ENCODE measurements around the gene CAMKMT. TPM values are rescaled to one million over a fixed set of nuclear protein-coding genes. Genes with fewer than 3 reads are reported as not detected.
"Not testable (repeated sequence)": the region's sequence is repeated elsewhere in the genome, so short reads cannot be mapped to it uniquely, and the experiment has no call there.

Gene CAMKMT
- total and polyA plus RNA-seq, 9 of the 15 experiments (the other 6 are each of a cell fraction or from before 2014, with no cell fraction given), result 1.6 to 15.3 (median 7.4) TPM

- TF ChIP-seq MYBL2 (IDR thresholded peaks at IDR 0.05; ENCODE audit: low read depth) (no peak), MYBL2 (CRISPR knock-in tag; IDR thresholded peaks at IDR 0.05; ENCODE audit: borderline replicate concordance) (no peak), SIRT6 (IDR thresholded peaks at IDR 0.05; ENCODE audit: low read depth, low read length) (no peak), ZNF561 (CRISPR knock-in tag; conservative IDR thresholded peaks at IDR 0.05) (no peak), ZNF253 (CRISPR knock-in tag; conservative IDR thresholded peaks at IDR 0.05) (no peak)
These were observed 136.8 kb downstream of the CAMKMT start (continued) for GRCh38 chr2:44498551-44498950.

- H3K79me2 ChIP-seq (ENCODE audit: control insufficient read depth, insufficient read depth, low read length); H3K4me1 ChIP-seq (replicated peaks in 1 of 2; ENCODE audit: control insufficient read depth in 2 of 2, insufficient read depth in 2 of 2, low read length in 2 of 2); intact Hi-C loops (cut with micrococcal nuclease); in situ Hi-C loops (cut with MboI); ATAC-seq; H3K4me3 ChIP-seq; H3K27me3 ChIP-seq (ENCODE audit: control insufficient read depth in 2 of 2, insufficient read depth in 2 of 2, low read length in 2 of 2); BruUV-seq (replicated peaks); H3K27ac ChIP-seq (ENCODE audit: extremely low read depth, low read depth, low read length); H3K9me1 ChIP-seq (ENCODE audit: control insufficient read depth, insufficient read depth, low read length); DNase-seq (ENCODE audit: extremely low read depth in 1 of 4, low spot score in 3 of 4); H4K20me1 ChIP-seq (replicated peaks; ENCODE audit: control insufficient read depth, insufficient read depth, low read length); H3K9ac ChIP-seq (ENCODE audit: insufficient read depth in 1 of 2, low read depth in 2 of 2, low read length in 2 of 2); FAIRE-seq; CTCF ChIA-PET (ENCODE audit: low intra/inter-chr PET ratio); H3K4me2 ChIP-seq (ENCODE audit: insufficient read depth, low read length); H2AFZ ChIP-seq (ENCODE audit: low read depth, low read length); H3K9me3 ChIP-seq (replicated peaks; ENCODE audit: control insufficient read depth, insufficient read depth, low read depth, low read length); POLR2A ChIA-PET; H3K36me3 ChIP-seq (ENCODE audit: control insufficient read depth, insufficient read depth, low read length): not testable (repeated sequence)
- 74% methylated on average over 7 of the region's 7 CpGs for WGBS (ENCODE audit: insufficient coverage, low coverage, missing lambda C conversion rate)
These were observed 143.9 kb downstream of the CAMKMT start for GRCh38 chr2:44505664-44506063.

- no peak for FAIRE-seq
- no peaks in the 10 kb centered on the region for H4K20me1 ChIP-seq (replicated peaks; ENCODE audit: control insufficient read depth, insufficient read depth, low read length)
- TF ChIP-seq ZNF280A (IDR thresholded peaks at IDR 0.05; ENCODE audit: low read depth, partially characterized antibody) (no peak), SPI1 (IDR thresholded peaks at IDR 0.05; ENCODE audit: borderline replicate concordance, low read depth, low read length) (no peak), SMARCE1 (IDR thresholded peaks at IDR 0.05) (no peak), RUNX1 (IDR thresholded peaks at IDR 0.05; ENCODE audit: low read depth) (no peak), COPS2 (conservative IDR thresholded peaks at IDR 0.05) (no peak), POLR2G (IDR thresholded peaks at IDR 0.05; ENCODE audit: low read depth, low read length) (no peak), KLF1 (tag; IDR thresholded peaks at IDR 0.05) (no peak), ZFP91 (CRISPR knock-in tag; IDR thresholded peaks at IDR 0.05) (no peak), ZNF780A (CRISPR knock-in tag; IDR thresholded peaks at IDR 0.05) (no peak)
These were observed 148.5 kb downstream of the CAMKMT start for GRCh38 chr2:44510246-44510645.

More at GRCh38 chr2:44510246-44510645, 148.5 kb downstream of the CAMKMT start:
- intact Hi-C loops (cut with micrococcal nuclease), result no loop called here
- no TSS peak for BruUV-seq (replicated peaks)
- Histone ChIP-seq H3K9me1 (ENCODE audit: control insufficient read depth, insufficient read depth, low read length) (no peaks in the 10 kb centered on the region), H3K4me2 (ENCODE audit: insufficient read depth, low read length) (no peak overlapping the region), H3K9me3 (replicated peaks; ENCODE audit: control insufficient read depth, insufficient read depth, low read depth, low read length) (no peaks in the 10 kb centered on the region), H3K36me3 (ENCODE audit: control insufficient read depth, insufficient read depth, low read length) (no peaks in the 10 kb centered on the region), H3K4me3 (no peak overlapping the region), H3K27ac (ENCODE audit: extremely low read depth, low read depth, low read length) (no peak overlapping the region), H3K79me2 (ENCODE audit: control insufficient read depth, insufficient read depth, low read length) (no peaks in the 10 kb centered on the region), H3K4me1 (replicated peaks in 1 of 2; ENCODE audit: control insufficient read depth in 2 of 2, insufficient read depth in 2 of 2, low read length in 2 of 2) (no peaks in the 10 kb centered on the region), H2AFZ (ENCODE audit: low read depth, low read length) (no peak overlapping the region), H3K9ac (ENCODE audit: insufficient read depth in 1 of 2, low read depth in 2 of 2, low read length in 2 of 2) (no peak overlapping the region), H3K27me3 (ENCODE audit: control insufficient read depth in 2 of 2, insufficient read depth in 2 of 2, low read length in 2 of 2) (no peaks in the 10 kb centered on the region)
- ATAC-seq, result no peak
- ChIA-PET CTCF (ENCODE audit: low intra/inter-chr PET ratio) (no interaction called here), POLR2A (no interaction called here)
- DNase-seq (ENCODE audit: extremely low read depth in 1 of 4, low spot score in 3 of 4), result no peak
- 46% methylated on average over 2 of the region's 2 CpGs for WGBS (ENCODE audit: insufficient coverage, low coverage, missing lambda C conversion rate)
- in situ Hi-C loops (cut with MboI), result no loop called here
